Calu3 (cell line): ENCODE results near the gene CLDN14. TPM values are rescaled to one million over a fixed set of nuclear protein-coding genes. Genes with fewer than 3 reads are reported as not detected.

Experiments used
- BruUV-seq: library from RNA; stranded (reverse); fragments of 400-500 nt; replicated peaks from 2 replicates; lab custom pipeline; 2021; lab: Mats Ljungman, UMichigan
- CTCF ChIA-PET: fragments of 300-600 bp; sonication (Branson Sonifier 250); formaldehyde crosslinking; loops from one replicate; lab custom pipeline; 2022; ENCODE audit warnings: antibody characterized with exemption; lab: Charles Lee
- DNase-seq: peaks from one replicate; pipeline ENCODE4 v3.0.0; 2022
- H3K27ac Mint-ChIP-seq: one replicate; pipeline ENCODE4 v1.8.0; 2022; ENCODE audit warnings: mixed read lengths; ENCODE audit not compliant: unreplicated experiment
- H3K27me3 Mint-ChIP-seq: one replicate; pipeline ENCODE4 v1.8.0; 2022; ENCODE audit warnings: mixed read lengths; ENCODE audit not compliant: unreplicated experiment
- H3K36me3 Mint-ChIP-seq: one replicate; pipeline ENCODE4 v1.8.0; 2022; ENCODE audit warnings: mild to moderate bottlenecking, moderate library complexity, mixed read lengths; ENCODE audit not compliant: insufficient read depth, unreplicated experiment
- H3K4me1 Mint-ChIP-seq: one replicate; pipeline ENCODE4 v1.8.0; 2022; ENCODE audit warnings: mild to moderate bottlenecking, low read depth, mixed read lengths; ENCODE audit not compliant: unreplicated experiment
- H3K4me3 Mint-ChIP-seq: one replicate; pipeline ENCODE4 v1.8.0; 2022; ENCODE audit warnings: mild to moderate bottlenecking, low read depth, moderate library complexity, mixed read lengths; ENCODE audit not compliant: unreplicated experiment
- H3K9me3 Mint-ChIP-seq: one replicate; pipeline ENCODE4 v1.8.0; 2022; ENCODE audit warnings: low read depth, mixed read lengths; ENCODE audit not compliant: unreplicated experiment
- CTCF ChIP-seq: fragments of 200-600 bp; IDR thresholded peaks from one replicate; pipeline ENCODE4 v1.8.0; 2022; ENCODE audit warnings: antibody characterized with exemption; ENCODE audit not compliant: unreplicated experiment
- intact Hi-C: fragments of 100-400 bp; cut with micrococcal nuclease; formaldehyde crosslinking; loops from one replicate; pipeline ENCODE4 v1.10.0; 2022; ENCODE audit not compliant: unreplicated experiment
- total RNA-seq: library from RNA; stranded (reverse); gene quantifications from 2 replicates; pipeline ENCODE4 v1.2.3, GENCODE V29; 2022

The CLDN14 gene
- total RNA-seq, 1 experiment from 2014 or later, result not detected

GRCh38 chr21:36471254-36471723 is 8.6 kb downstream of the CLDN14 start:
- no TSS peak for BruUV-seq
- DNase-seq, result peak; percentile 9
- H3K27ac Mint-ChIP-seq, result no peak overlapping the region
- peaks cover 15% of the 10 kb centered on the region for H3K4me1 Mint-ChIP-seq
- H3K9me3 Mint-ChIP-seq, result no peaks in the 10 kb centered on the region
- TF ChIP-seq CTCF, result no peak
- CTCF ChIA-PET, result interaction anchor here (0.8 kb wide), 1 partner anchor 17 kb away, joined by 3 read pairs; no protein-coding TSS in a partner anchor
- peaks cover 12% of the 10 kb centered on the region for H3K36me3 Mint-ChIP-seq
- H3K27me3 Mint-ChIP-seq, result no peaks in the 10 kb centered on the region
- no peak overlapping the region for H3K4me3 Mint-ChIP-seq
- intact Hi-C loops, result loop anchor here (5.0 kb wide), 1 partner anchor 39 kb away; no protein-coding TSS in a partner anchor

- intact Hi-C loops, result loop anchor here (5.0 kb wide), 1 partner anchor 38 kb away; no protein-coding TSS in a partner anchor
- DNase-seq, result no peak
- Mint-ChIP-seq H3K27ac (no peak overlapping the region), H3K27me3 (no peaks in the 10 kb centered on the region), H3K36me3 (peaks cover 12% of the 10 kb centered on the region), H3K9me3 (no peaks in the 10 kb centered on the region), H3K4me1 (peaks cover 15% of the 10 kb centered on the region), H3K4me3 (no peak overlapping the region)
- CTCF ChIA-PET, result no interaction called here
- BruUV-seq, result no TSS peak
- TF ChIP-seq CTCF, result no peak
These were observed 9.6 kb downstream of the CLDN14 start for GRCh38 chr21:36470294-36470693.

DNA sequence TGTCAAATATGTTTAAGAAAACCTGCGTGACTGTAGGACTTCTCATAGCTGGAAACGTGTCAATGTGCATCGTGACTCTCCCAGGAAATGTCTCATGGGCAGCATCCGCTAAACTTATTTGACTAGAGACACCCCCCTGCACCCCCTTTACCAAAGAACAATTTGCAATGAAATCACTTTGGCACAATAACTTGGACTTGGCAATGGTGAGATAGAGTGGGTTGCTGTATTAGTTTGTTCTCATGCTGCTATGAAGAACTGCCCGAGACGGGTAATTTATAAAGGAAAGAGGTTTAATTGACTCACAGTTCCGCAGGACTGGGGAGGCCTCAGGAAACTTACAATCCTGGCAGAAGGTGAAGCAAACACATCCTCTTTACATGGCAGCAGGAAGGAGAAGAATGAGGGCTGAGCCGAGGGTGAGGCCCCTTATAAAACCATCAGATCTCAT is 13.8 kb downstream of the CLDN14 start:
- CTCF ChIA-PET, result no interaction called here
- Mint-ChIP-seq H3K27me3 (no peaks in the 10 kb centered on the region), H3K27ac (no peak overlapping the region), H3K4me3 (no peak overlapping the region), H3K9me3 (no peaks in the 10 kb centered on the region), H3K4me1 (peaks cover 2% of the 10 kb centered on the region), H3K36me3 (peaks cover 3% of the 10 kb centered on the region)
- intact Hi-C loops, result no loop called here
- no peak for TF ChIP-seq CTCF
- no peak for DNase-seq
- no TSS peak for BruUV-seq

GRCh38 chr21:36465478-36465877 is 14.4 kb downstream of the CLDN14 start:
- no peaks in the 10 kb centered on the region for H3K4me1 Mint-ChIP-seq
- no peak for TF ChIP-seq CTCF
- BruUV-seq, result no TSS peak
- DNase-seq, result no peak
- H3K27me3 Mint-ChIP-seq, result no peaks in the 10 kb centered on the region
- no peak overlapping the region for H3K27ac Mint-ChIP-seq
- no peaks in the 10 kb centered on the region for H3K9me3 Mint-ChIP-seq
- no peaks in the 10 kb centered on the region for H3K36me3 Mint-ChIP-seq
- intact Hi-C loops, result no loop called here
- CTCF ChIA-PET, result no interaction called here
- H3K4me3 Mint-ChIP-seq, result no peak overlapping the region
